HepG2 (cell line): ENCODE data around the gene CEACAM18. TPM values are rescaled to one million over a fixed set of nuclear protein-coding genes. Genes with fewer than 3 reads are reported as not detected.

Experiments
- ATAC-seq: fragments of 200-7000 bp; cut with Tn5 transposase; 3 replicates; pipeline ENCODE4 v1.9.1; 2020; ENCODE audit warnings: mild to moderate bottlenecking, moderate library complexity
- BruUV-seq: library from RNA; stranded (reverse); fragments of 400-500 nt; replicated peaks from 2 replicates; lab custom pipeline; 2021; lab: Mats Ljungman, UMichigan
- CTCF ChIA-PET: fragments of 300-600 bp; formaldehyde crosslinking; extraction: SDS; loops from one replicate; lab custom pipeline; 2021; ENCODE audit warnings: low total read pairs, inconsistent platforms, low intra/inter-chr PET ratio; lab: Yijun Ruan, JAX
- POLR2A ChIA-PET: fragments of 350-600 bp; sonication (Branson Sonifier 250); formaldehyde crosslinking; loops from one replicate; lab custom pipeline; 2020; ENCODE audit warnings: antibody characterized with exemption, inconsistent platforms; lab: Yijun Ruan, JAX
- DNase-seq: peaks from one replicate; pipeline ENCODE4 v3.0.0-alpha.2; 2015; ENCODE audit warnings: low spot score
- FAIRE-seq: peaks from 3 replicates; lab custom pipeline; 2011; peaks lifted over from hg19 to GRCh38; lab: Jason Lieb, UNC
- H2AFZ ChIP-seq: one replicate; pipeline ENCODE4 v1.6.1; 2011; ENCODE audit warnings: low read length, inconsistent platforms
- H3K27ac ChIP-seq: fragments of 300-600 bp; 3 replicates; pipeline ENCODE4 v1.8.0; 2011; ENCODE audit warnings: mixed run types, mild to moderate bottlenecking, mixed read lengths, low read length, inconsistent platforms; ENCODE audit not compliant: insufficient read depth; ENCODE audit errors: extremely low read length
- H3K27me3 ChIP-seq, 2 experiments: fragments of 200-600 bp in 1 of 2; 2 replicates in 1 of 2; 3 replicates in 1 of 2; pipeline versions ENCODE4 v1.6.0 to v1.8.0; 2011; ENCODE audit warnings: low read length in 2 of 2, mild to moderate bottlenecking in 2 of 2, moderate library complexity in 2 of 2, inconsistent platforms in 1 of 2; ENCODE audit not compliant: insufficient read depth in 2 of 2, control insufficient read depth in 1 of 2
- H3K36me3 ChIP-seq, 2 experiments: fragments of 200-600 bp in 1 of 2; replicated peaks in 1 of 2; 2 replicates in 1 of 2; 3 replicates in 1 of 2; pipeline versions ENCODE4 v1.5.1 to v1.8.0; 2011; ENCODE audit warnings: low read length in 2 of 2, inconsistent platforms in 1 of 2; ENCODE audit not compliant: insufficient read depth in 2 of 2, control insufficient read depth in 1 of 2
- H3K4me1 ChIP-seq: 2 replicates; pipeline ENCODE4 v1.5.1; 2012; ENCODE audit warnings: low read length, inconsistent platforms; ENCODE audit not compliant: insufficient read depth
- H3K4me2 ChIP-seq: 2 replicates; pipeline ENCODE4 v1.6.0; 2011; ENCODE audit warnings: low read depth, low read length, inconsistent platforms
- H3K4me3 ChIP-seq, 3 experiments: fragments of 200-600 bp in 1 of 3; sonication (generic), shearing (Covaris generic) in 1 of 3; replicated peaks in 1 of 3; 2 replicates each; pipeline ENCODE4 v1.5.1; 2011 to 2016; ENCODE audit warnings: low read length in 3 of 3, inconsistent platforms in 2 of 3, low read depth in 2 of 3, mild to moderate bottlenecking in 2 of 3, control low read depth in 1 of 3, mixed read lengths in 1 of 3; ENCODE audit not compliant: insufficient read depth in 1 of 3
- H3K79me2 ChIP-seq: one replicate; pipeline ENCODE4 v1.6.1; 2011; ENCODE audit warnings: low read length, inconsistent platforms; ENCODE audit not compliant: insufficient read depth
- H3K9ac ChIP-seq: 2 replicates; pipeline ENCODE4 v1.6.0; 2011; ENCODE audit warnings: mild to moderate bottlenecking, low read depth, low read length, inconsistent platforms; ENCODE audit not compliant: insufficient read depth
- H3K9me3 ChIP-seq: 2 replicates; pipeline ENCODE4 v1.5.1; 2012; ENCODE audit warnings: mild to moderate bottlenecking, low read length
- H4K20me1 ChIP-seq: 2 replicates; pipeline ENCODE4 v1.6.0; 2011; ENCODE audit warnings: inconsistent platforms, mild to moderate bottlenecking, low read length, moderate library complexity; ENCODE audit not compliant: insufficient read depth
- CSRNP2 ChIP-seq: sonication (generic); formaldehyde crosslinking; conservative IDR thresholded peaks from 2 replicates; pipeline ENCODE4 v1.8.0; 2022; ENCODE audit warnings: low read depth, missing genetic modification reagents
- MEIS1 ChIP-seq: sonication (generic); formaldehyde crosslinking; IDR thresholded peaks from 2 replicates; pipeline ENCODE4 v1.9.0; 2021; ENCODE audit warnings: mild to moderate bottlenecking, missing genetic modification reagents, moderate library complexity, borderline replicate concordance
- TOE1 ChIP-seq: sonication (generic); formaldehyde crosslinking; IDR thresholded peaks from 2 replicates; pipeline ENCODE4 v1.4.0; 2020; ENCODE audit warnings: mild to moderate bottlenecking, missing genetic modification reagents
- ZBTB38 ChIP-seq: sonication (generic); formaldehyde crosslinking; IDR thresholded peaks from 2 replicates; pipeline ENCODE4 v1.5.1; 2020; ENCODE audit warnings: mild to moderate bottlenecking, missing genetic modification reagents
- ZNF205 ChIP-seq: IDR thresholded peaks from 2 replicates; pipeline ENCODE4 v1.6.1; 2018; ENCODE audit warnings: missing biosample characterization, missing genetic modification reagents
- ZNF513 ChIP-seq: sonication (generic); formaldehyde crosslinking; conservative IDR thresholded peaks from 2 replicates; pipeline ENCODE4 v1.5.0; 2020; ENCODE audit warnings: missing genetic modification reagents
- ZNF570 ChIP-seq: sonication (generic); formaldehyde crosslinking; IDR thresholded peaks from 2 replicates; pipeline ENCODE4 v1.4.0; 2020; ENCODE audit warnings: mild to moderate bottlenecking, missing genetic modification reagents, borderline replicate concordance
- ZNF660 ChIP-seq: sonication (generic); formaldehyde crosslinking; IDR thresholded peaks from 2 replicates; pipeline ENCODE4 v1.5.1; 2020; ENCODE audit warnings: mild to moderate bottlenecking, low read depth, missing genetic modification reagents, borderline replicate concordance
- ZNF672 ChIP-seq: sonication (generic); formaldehyde crosslinking; IDR thresholded peaks from 2 replicates; pipeline ENCODE4 v1.8.1; 2022; ENCODE audit warnings: missing genetic modification reagents
- ZSCAN25 ChIP-seq: sonication (generic); formaldehyde crosslinking; IDR thresholded peaks from 2 replicates; pipeline ENCODE4 v1.8.0; 2022; ENCODE audit warnings: mild to moderate bottlenecking, missing genetic modification reagents
- WGBS: methylation state at CpG from one replicate; pipeline ENCODE4 v1.1.6; 2017; ENCODE audit warnings: low lambda C conversion rate; 5-methylcytosine and 5-hydroxymethylcytosine counted together
- in situ Hi-C: cut with HindIII; loops from 2 replicates; pipeline ENCODE4 v1.10.0; 2017; ENCODE audit warnings: low pct_unique_long_range_greater_than_20kb; ENCODE audit not compliant: extremely low pct_ligation_motif_present
- intact Hi-C: fragments of 100-400 bp; cut with micrococcal nuclease; formaldehyde crosslinking; loops from one replicate; pipeline ENCODE4 v1.10.0; 2022; ENCODE audit not compliant: unreplicated experiment
- polyA plus RNA-seq, 8 experiments: library from polyadenylated mRNA; depleted of rRNA in 3 of 8; stranded (reverse) in 7 of 8; unstranded in 1 of 8; fragments of >200 nt; fragmentation: Illumina TruSeq in 4 of 8; extraction: Trizol in 4 of 8; gene quantifications; 2 replicates each; pipeline versions ENCODE4 v1.2.1 to v1.2.3, GENCODE V29; 2011 to 2016; ENCODE audit warnings: low read depth in 4 of 8, missing spikeins in 1 of 8, mixed read lengths in 1 of 8; ENCODE audit not compliant: insufficient read depth in 1 of 8
- total RNA-seq, 5 experiments: library from RNA; depleted of rRNA; stranded (reverse); fragments of >200 nt; fragmentation: Illumina TruSeq; extraction: Trizol; gene quantifications; 2 replicates each; pipeline ENCODE4 v1.2.3, GENCODE V29; 2016; ENCODE audit warnings: low read depth in 1 of 5
- TF ChIP-seq, protein P1 (sequence below): sonication (generic); formaldehyde crosslinking; conservative IDR thresholded peaks from 2 replicates; pipeline ENCODE4 v1.8.1; 2023; ENCODE audit warnings: missing genetic modification reagents

CEACAM18 gene
- total and polyA plus RNA-seq, 2 of the 13 experiments (the other 11 are each of a cell fraction or from before 2014, with no cell fraction given): not detected

- WGBS: 7% methylated on average over 4 of the region's 4 CpGs
- H3K27me3 ChIP-seq: peaks cover 0 to 1% of the 10 kb centered on the region in 2 experiments; a peak in 2 of 5 replicates
- in situ Hi-C loops: no loop called here
Observed at GRCh38 chr19:51433043-51433442, 45.3 kb upstream of the CEACAM18 start.

More at GRCh38 chr19:51433043-51433442, 45.3 kb upstream of the CEACAM18 start:
- Histone ChIP-seq H3K79me2 (no peaks in the 10 kb centered on the region), H3K36me3 (no peaks in the 10 kb centered on the region), H3K9ac (no peak overlapping the region), H3K4me3 (no peak overlapping the region), H3K4me2 (no peak overlapping the region), H3K4me1 (no peaks in the 10 kb centered on the region), H4K20me1 (no peaks in the 10 kb centered on the region), H3K9me3 (no peaks in the 10 kb centered on the region), H2AFZ (no peak overlapping the region), H3K27ac (no peak overlapping the region)
- no peak for DNase-seq
- BruUV-seq: no TSS peak
- intact Hi-C loops: no loop called here
- no peak for FAIRE-seq
- POLR2A ChIA-PET: no interaction called here
- CTCF ChIA-PET: no interaction called here
- TF ChIP-seq, protein P1, sequence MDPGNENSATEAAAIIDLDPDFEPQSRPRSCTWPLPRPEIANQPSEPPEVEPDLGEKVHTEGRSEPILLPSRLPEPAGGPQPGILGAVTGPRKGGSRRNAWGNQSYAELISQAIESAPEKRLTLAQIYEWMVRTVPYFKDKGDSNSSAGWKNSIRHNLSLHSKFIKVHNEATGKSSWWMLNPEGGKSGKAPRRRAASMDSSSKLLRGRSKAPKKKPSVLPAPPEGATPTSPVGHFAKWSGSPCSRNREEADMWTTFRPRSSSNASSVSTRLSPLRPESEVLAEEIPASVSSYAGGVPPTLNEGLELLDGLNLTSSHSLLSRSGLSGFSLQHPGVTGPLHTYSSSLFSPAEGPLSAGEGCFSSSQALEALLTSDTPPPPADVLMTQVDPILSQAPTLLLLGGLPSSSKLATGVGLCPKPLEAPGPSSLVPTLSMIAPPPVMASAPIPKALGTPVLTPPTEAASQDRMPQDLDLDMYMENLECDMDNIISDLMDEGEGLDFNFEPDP (CRISPR knock-in tag): no peak
- TF ChIP-seq ZNF672 (CRISPR knock-in tag) (no peak), ZBTB38 (CRISPR knock-in tag) (no peak), TOE1 (CRISPR knock-in tag) (no peak), ZNF513 (CRISPR knock-in tag) (no peak), CSRNP2 (CRISPR knock-in tag) (no peak), ZNF205 (no peak), ZNF660 (no peak), ZNF570 (CRISPR knock-in tag) (no peak), MEIS1 (CRISPR knock-in tag) (no peak), ZSCAN25 (CRISPR knock-in tag) (no peak)
- ATAC-seq: no peak
